ENCODE data around the gene IREB2. TPM values are rescaled to one million over a fixed set of nuclear protein-coding genes. Genes with fewer than 3 reads are reported as not detected.

The IREB2 gene
- polyA plus RNA-seq, 3 donors: 11.7 to 25.5 (median 16.7) TPM

DNA sequence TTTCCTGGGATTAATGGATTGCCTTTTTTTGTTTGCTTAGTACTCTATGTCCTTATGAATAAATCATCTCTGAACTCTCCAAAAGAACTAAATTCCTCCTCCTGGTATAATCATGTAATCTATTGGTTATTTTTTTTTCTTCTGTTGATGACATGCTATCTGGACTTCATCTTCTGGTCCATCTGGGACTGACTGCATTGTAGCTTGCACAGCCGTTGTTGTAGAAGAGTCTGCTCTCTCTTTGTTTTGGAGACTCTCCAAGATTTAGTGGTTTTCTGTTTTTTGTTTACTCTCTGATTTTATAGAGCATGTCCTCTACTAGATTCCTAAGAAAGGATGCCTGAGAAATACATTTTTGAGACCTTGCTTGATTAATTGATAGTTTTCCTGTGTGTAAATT, 19.1 kb downstream of the IREB2 start:
- Histone ChIP-seq H3K79me2 (ENCODE audit: insufficient read depth, low read length) (peaks cover 98% of the 10 kb centered on the region), H3K27me3 (ENCODE audit: control insufficient read depth in 2 of 2, insufficient read depth in 2 of 2, low read length in 2 of 2) (no peaks in the 10 kb centered on the region), H3K27ac (ENCODE audit: low read depth in 1 of 2, low read length in 2 of 2) (no peak overlapping the region), H3K9me3 (replicated peaks in 1 of 2; ENCODE audit: control insufficient read depth in 1 of 2, insufficient read depth in 1 of 2, low read length in 2 of 2) (no peaks in the 10 kb centered on the region), H3K4me1 (ENCODE audit: control insufficient read depth in 1 of 2, insufficient read depth in 2 of 2, low read length in 2 of 2) (peaks cover 46 to 52% of the 10 kb centered on the region in 2 donors), H3K9ac (ENCODE audit: insufficient read depth, low read length, poor library complexity, severe bottlenecking) (peak overlapping the region; percentile 6), H3K4me3 (replicated peaks in 1 of 3; ENCODE audit: low read depth in 2 of 3, low read length in 3 of 3) (no peak overlapping the region), H3K4me2 (replicated peaks; ENCODE audit: extremely low read depth, low read length, poor library complexity, severe bottlenecking) (no peak overlapping the region), H2AFZ (ENCODE audit: insufficient read depth, low read depth, low read length, poor library complexity, severe bottlenecking) (no peak overlapping the region), H4K20me1 (ENCODE audit: insufficient read depth, low read length) (peaks cover 91% of the 10 kb centered on the region), H3K36me3 (replicated peaks in 1 of 2; ENCODE audit: control insufficient read depth in 1 of 2, insufficient read depth in 2 of 2, low read length in 2 of 2) (peaks cover 0 to 5% of the 10 kb centered on the region in 2 donors)
- no CpG with 5 or more reads among the region's 1 CpG for WGBS (ENCODE audit: insufficient coverage)
- TF ChIP-seq, protein P1, sequence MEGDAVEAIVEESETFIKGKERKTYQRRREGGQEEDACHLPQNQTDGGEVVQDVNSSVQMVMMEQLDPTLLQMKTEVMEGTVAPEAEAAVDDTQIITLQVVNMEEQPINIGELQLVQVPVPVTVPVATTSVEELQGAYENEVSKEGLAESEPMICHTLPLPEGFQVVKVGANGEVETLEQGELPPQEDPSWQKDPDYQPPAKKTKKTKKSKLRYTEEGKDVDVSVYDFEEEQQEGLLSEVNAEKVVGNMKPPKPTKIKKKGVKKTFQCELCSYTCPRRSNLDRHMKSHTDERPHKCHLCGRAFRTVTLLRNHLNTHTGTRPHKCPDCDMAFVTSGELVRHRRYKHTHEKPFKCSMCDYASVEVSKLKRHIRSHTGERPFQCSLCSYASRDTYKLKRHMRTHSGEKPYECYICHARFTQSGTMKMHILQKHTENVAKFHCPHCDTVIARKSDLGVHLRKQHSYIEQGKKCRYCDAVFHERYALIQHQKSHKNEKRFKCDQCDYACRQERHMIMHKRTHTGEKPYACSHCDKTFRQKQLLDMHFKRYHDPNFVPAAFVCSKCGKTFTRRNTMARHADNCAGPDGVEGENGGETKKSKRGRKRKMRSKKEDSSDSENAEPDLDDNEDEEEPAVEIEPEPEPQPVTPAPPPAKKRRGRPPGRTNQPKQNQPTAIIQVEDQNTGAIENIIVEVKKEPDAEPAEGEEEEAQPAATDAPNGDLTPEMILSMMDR (IDR thresholded peaks at IDR 0.05): no peak
- H3K36me3 Mint-ChIP-seq: peaks cover 11 to 13% of the 10 kb centered on the region in 2 donors
- no peaks in the 10 kb centered on the region for H3K9me3 Mint-ChIP-seq
- H3K4me3 Mint-ChIP-seq: no peak overlapping the region
- intact Hi-C loops (cut with micrococcal nuclease): no loop called here
- H3K27ac Mint-ChIP-seq: peak overlapping the region in 2 of 7 donors; percentile 22 to 48
- no peak for DNase-seq
- peaks cover 66% of the 10 kb centered on the region for H3K4me1 Mint-ChIP-seq
- H3K27me3 Mint-ChIP-seq (ENCODE audit: low read depth in 3 of 3): peaks cover 0 to 1% (median 0%) of the 10 kb centered on the region in 3 donors

- H3K27me3 ChIP-seq (ENCODE audit: control insufficient read depth in 2 of 2, insufficient read depth in 2 of 2, low read length in 2 of 2): no peaks in the 10 kb centered on the region
- no peak overlapping the region for H3K4me3 Mint-ChIP-seq
- no peaks in the 10 kb centered on the region for H3K27me3 Mint-ChIP-seq (ENCODE audit: low read depth in 3 of 3)
- DNase-seq: no peak
- no peak overlapping the region for H3K4me2 ChIP-seq (replicated peaks; ENCODE audit: extremely low read depth, low read length, poor library complexity, severe bottlenecking)
- TF ChIP-seq, protein P1 (IDR thresholded peaks at IDR 0.05): no peak
- H3K36me3 ChIP-seq (replicated peaks in 1 of 2; ENCODE audit: control insufficient read depth in 1 of 2, insufficient read depth in 2 of 2, low read length in 2 of 2): peaks cover 28 to 38% of the 10 kb centered on the region in 2 donors
- peaks cover 93% of the 10 kb centered on the region for H4K20me1 ChIP-seq (ENCODE audit: insufficient read depth, low read length)
- 100% methylated on average over 1 of the region's 4 CpGs for WGBS (ENCODE audit: insufficient coverage)
- H3K36me3 Mint-ChIP-seq: peaks cover 42% of the 10 kb centered on the region in 2 donors
- no peaks in the 10 kb centered on the region for H3K9me3 Mint-ChIP-seq
- H2AFZ ChIP-seq (ENCODE audit: insufficient read depth, low read depth, low read length, poor library complexity, severe bottlenecking): no peak overlapping the region
- peaks cover 10 to 16% of the 10 kb centered on the region in 2 donors for H3K4me1 ChIP-seq (ENCODE audit: control insufficient read depth in 1 of 2, insufficient read depth in 2 of 2, low read length in 2 of 2)
- peak overlapping the region in 1 of 2 donors; percentile 50 for H3K27ac ChIP-seq (ENCODE audit: low read depth in 1 of 2, low read length in 2 of 2)
- H3K4me3 ChIP-seq (replicated peaks in 1 of 3; ENCODE audit: low read depth in 2 of 3, low read length in 3 of 3): no peak overlapping the region
- no peaks in the 10 kb centered on the region for H3K9me3 ChIP-seq (replicated peaks in 1 of 2; ENCODE audit: control insufficient read depth in 1 of 2, insufficient read depth in 1 of 2, low read length in 2 of 2)
- peak overlapping the region in 2 of 7 donors; percentile 27 to 63 for H3K27ac Mint-ChIP-seq
- H3K79me2 ChIP-seq (ENCODE audit: insufficient read depth, low read length): peaks cover 99% of the 10 kb centered on the region
- intact Hi-C loops (cut with micrococcal nuclease): no loop called here
- peaks cover 30% of the 10 kb centered on the region for H3K4me1 Mint-ChIP-seq
- H3K9ac ChIP-seq (ENCODE audit: insufficient read depth, low read length, poor library complexity, severe bottlenecking): no peak overlapping the region
Observed at GRCh38 chr15:78460737-78461136, 22.7 kb downstream of the IREB2 start.

Measured in CD14-positive monocyte (primary cell).